H9 (cell line): ENCODE data around the gene TRERF1. TPM values are rescaled to one million over a fixed set of nuclear protein-coding genes. Genes with fewer than 3 reads are reported as not detected.

Experiments used
- DNase-seq: peaks from one replicate; pipeline ENCODE4 v3.0.0-alpha.2; 2017
- H2AFZ ChIP-seq: one replicate; pipeline ENCODE4 v1.6.1; 2013; ENCODE audit warnings: mild to moderate bottlenecking, low read length, control low read depth, moderate library complexity
- H2AK5ac ChIP-seq: 2 replicates; pipeline ENCODE4 v1.6.1; 2013; ENCODE audit warnings: low read length, control low read depth, mixed read lengths; ENCODE audit not compliant: insufficient read length
- H2BK120ac ChIP-seq: one replicate; pipeline ENCODE4 v1.6.1; 2013; ENCODE audit warnings: low read depth, mild to moderate bottlenecking, low read length, control low read depth, inconsistent platforms; ENCODE audit not compliant: poor library complexity, severe bottlenecking
- H2BK12ac ChIP-seq: 2 replicates; pipeline ENCODE4 v1.6.1; 2013; ENCODE audit warnings: low read length, control low read depth, mixed read lengths, low read depth; ENCODE audit not compliant: insufficient read length
- H2BK15ac ChIP-seq: 2 replicates; pipeline ENCODE4 v1.6.1; 2013; ENCODE audit warnings: low read depth, low read length, control low read depth
- H2BK20ac ChIP-seq: one replicate; pipeline ENCODE4 v1.6.1; 2013; ENCODE audit warnings: low read depth, mild to moderate bottlenecking, low read length, control low read depth, inconsistent platforms; ENCODE audit not compliant: poor library complexity, severe bottlenecking
- H2BK5ac ChIP-seq: 2 replicates; pipeline ENCODE4 v1.6.1; 2013; ENCODE audit warnings: low read length, control low read depth, mixed read lengths; ENCODE audit not compliant: insufficient read length
- H3K14ac ChIP-seq: 2 replicates; pipeline ENCODE4 v1.6.1; 2013; ENCODE audit warnings: low read length, control low read depth; ENCODE audit not compliant: insufficient read depth
- H3K18ac ChIP-seq: 2 replicates; pipeline ENCODE4 v1.6.1; 2013; ENCODE audit warnings: low read depth, mild to moderate bottlenecking, mixed read lengths, low read length, control low read depth; ENCODE audit not compliant: insufficient read length
- H3K23ac ChIP-seq: 2 replicates; pipeline ENCODE4 v1.6.1; 2013; ENCODE audit warnings: low read length, control low read depth, mixed read lengths, low read depth; ENCODE audit not compliant: insufficient read length
- H3K23me2 ChIP-seq: 2 replicates; pipeline ENCODE4 v1.6.1; 2013; ENCODE audit warnings: low read depth, mild to moderate bottlenecking, mixed read lengths, low read length, control low read depth; ENCODE audit not compliant: insufficient read length, poor library complexity, severe bottlenecking
- H3K27ac ChIP-seq: 2 replicates; pipeline ENCODE4 v1.5.1; 2013; ENCODE audit warnings: low read length, control low read depth, mixed read lengths, low read depth; ENCODE audit not compliant: insufficient read length
- H3K27me3 ChIP-seq: 2 replicates; pipeline ENCODE4 v1.6.1; 2013; ENCODE audit warnings: low read length, control low read depth, inconsistent platforms; ENCODE audit not compliant: insufficient read depth
- H3K4ac ChIP-seq: 2 replicates; pipeline ENCODE4 v1.6.1; 2013; ENCODE audit warnings: low read depth, mild to moderate bottlenecking, control low read depth, inconsistent platforms, low read length, moderate library complexity
- H3K4me1 ChIP-seq: 2 replicates; pipeline ENCODE4 v1.6.1; 2013; ENCODE audit warnings: low read length, control low read depth, inconsistent platforms; ENCODE audit not compliant: insufficient read depth
- H3K4me2 ChIP-seq: 2 replicates; pipeline ENCODE4 v1.6.1; 2013; ENCODE audit warnings: low read length, control low read depth, mixed read lengths; ENCODE audit not compliant: insufficient read length, insufficient read depth
- H3K56ac ChIP-seq: 2 replicates; pipeline ENCODE4 v1.6.1; 2013; ENCODE audit warnings: low read depth, mild to moderate bottlenecking, mixed read lengths, low read length, control low read depth; ENCODE audit not compliant: insufficient read length
- H3K79me1 ChIP-seq: 2 replicates; pipeline ENCODE4 v1.6.1; 2013; ENCODE audit warnings: low read depth, mild to moderate bottlenecking, moderate library complexity, low read length, control low read depth, inconsistent platforms; ENCODE audit not compliant: insufficient read depth, poor library complexity, severe bottlenecking
- H3K79me2 ChIP-seq: 2 replicates; pipeline ENCODE4 v1.6.1; 2013; ENCODE audit warnings: low read length, control low read depth, inconsistent platforms; ENCODE audit not compliant: insufficient read depth
- H3K9ac ChIP-seq: 2 replicates; pipeline ENCODE4 v1.6.1; 2013; ENCODE audit warnings: low read length, control low read depth, mixed read lengths; ENCODE audit not compliant: insufficient read length; ENCODE audit errors: extremely low read depth
- H3K9me3 ChIP-seq: one replicate; pipeline ENCODE4 v1.6.1; 2013; ENCODE audit warnings: low read depth, low read length, inconsistent platforms; ENCODE audit not compliant: control insufficient read depth
- H3T11ph ChIP-seq: one replicate; pipeline ENCODE4 v1.6.1; 2013; ENCODE audit warnings: mild to moderate bottlenecking, low read length, control low read depth, inconsistent platforms
- H4K20me1 ChIP-seq: one replicate; pipeline ENCODE4 v1.6.1; 2013; ENCODE audit not compliant: control insufficient read depth, insufficient read length, insufficient read depth
- H4K5ac ChIP-seq: 2 replicates; pipeline ENCODE4 v1.6.1; 2013; ENCODE audit warnings: low read depth, mild to moderate bottlenecking, mixed read lengths, low read length, control low read depth; ENCODE audit not compliant: insufficient read length
- H4K8ac ChIP-seq: replicated peaks from 2 replicates; pipeline ENCODE4 v1.6.1; 2013; ENCODE audit warnings: low read length, control low read depth, mixed read lengths, low read depth; ENCODE audit not compliant: insufficient read length
- H4K91ac ChIP-seq: 2 replicates; pipeline ENCODE4 v1.6.1; 2013; ENCODE audit warnings: low read depth, mild to moderate bottlenecking, moderate library complexity, mixed read lengths, low read length, control low read depth; ENCODE audit not compliant: insufficient read length
- H3K27ac Mint-ChIP-seq, 3 experiments: 2 replicates in 2 of 3; 3 replicates in 1 of 3; pipeline ENCODE4 v1.8.0; 2020 to 2021; ENCODE audit warnings: mixed read lengths in 3 of 3, mild to moderate bottlenecking in 1 of 3, moderate library complexity in 1 of 3
- H3K27me3 Mint-ChIP-seq: 2 replicates; pipeline ENCODE4 v1.8.0; 2021; ENCODE audit warnings: low read depth, mild to moderate bottlenecking, moderate library complexity, mixed read lengths
- H3K36me3 Mint-ChIP-seq, 3 experiments: 2 replicates in 2 of 3; 3 replicates in 1 of 3; pipeline ENCODE4 v1.8.0; 2020 to 2021; ENCODE audit warnings: low read depth in 3 of 3, mixed read lengths in 3 of 3; ENCODE audit not compliant: insufficient read depth in 1 of 3
- H3K4me1 Mint-ChIP-seq, 2 experiments: 2 replicates each; pipeline ENCODE4 v1.8.0; 2020; ENCODE audit warnings: mixed read lengths in 2 of 2
- H3K4me3 Mint-ChIP-seq, 2 experiments: 2 replicates in 1 of 2; 3 replicates in 1 of 2; pipeline ENCODE4 v1.8.0; 2020 to 2021; ENCODE audit warnings: mild to moderate bottlenecking in 2 of 2, mixed read lengths in 2 of 2, moderate library complexity in 1 of 2
- H3K9me3 Mint-ChIP-seq, 2 experiments: 2 replicates in 1 of 2; 3 replicates in 1 of 2; pipeline ENCODE4 v1.8.0; 2020; ENCODE audit warnings: mild to moderate bottlenecking in 2 of 2, mixed read lengths in 2 of 2, moderate library complexity in 1 of 2
- CTCF ChIP-seq: fragments of 200-600 bp; sonication (generic); conservative IDR thresholded peaks from 3 replicates; pipeline ENCODE4 v1.8.0; 2021; ENCODE audit warnings: antibody characterized with exemption, mild to moderate bottlenecking
- WGBS: extraction: QIAGEN DNeasy Blood & Tissue Kit; methylation state at CpG from one replicate; pipeline ENCODE4 v1.1.7; 2013; ENCODE audit warnings: missing lambda C conversion rate, low lambda C conversion rate, mixed read lengths; ENCODE audit not compliant: insufficient read length; ENCODE audit errors: extremely low coverage; 5-methylcytosine and 5-hydroxymethylcytosine counted together
- total RNA-seq: library from RNA; stranded (reverse); gene quantifications from 2 replicates; pipeline ENCODE4 v1.2.1, GENCODE V29; 2021

TRERF1 gene
- total RNA-seq, 1 experiment from 2014 or later, result 19.7 TPM

GRCh38 chr6:42314571-42315258 is 137.0 kb downstream of the TRERF1 start:
- no peaks in the 10 kb centered on the region for H3K79me2 ChIP-seq
- no peak overlapping the region for H3K56ac ChIP-seq
- H3K27me3 ChIP-seq, result no peaks in the 10 kb centered on the region
- DNase-seq, result no peak
- no peak overlapping the region; the same call in 1 of the 2 replicates for H3K14ac ChIP-seq
- no peak overlapping the region for H2AFZ ChIP-seq
- H2BK12ac ChIP-seq, result no peak overlapping the region
- no peak overlapping the region for H3K4me3 Mint-ChIP-seq
- H3K79me1 ChIP-seq, result no peaks in the 10 kb centered on the region
- H3K27me3 Mint-ChIP-seq, result no peaks in the 10 kb centered on the region
- peaks cover 2 to 4% (median 3%) of the 10 kb centered on the region in 3 experiments; a peak in 6 of 7 replicates for H3K36me3 Mint-ChIP-seq
- H2AK5ac ChIP-seq, result no peak overlapping the region
- no peak overlapping the region for H2BK120ac ChIP-seq
- no peak overlapping the region for H4K5ac ChIP-seq
- H4K91ac ChIP-seq, result peak overlapping the region; percentile 83
- H3K27ac Mint-ChIP-seq, result peak overlapping the region in 1 of 3 experiments; percentile 10; a peak in 1 of 7 replicates
- H3K9me3 ChIP-seq, result no peaks in the 10 kb centered on the region
- H3K4me1 Mint-ChIP-seq, result peaks cover 36 to 43% of the 10 kb centered on the region in 2 experiments
- no CpG with 5 or more reads among the region's 10 CpGs for WGBS
- no peak overlapping the region for H3K18ac ChIP-seq
- no peaks in the 10 kb centered on the region for H3K9me3 Mint-ChIP-seq
- H3K4me2 ChIP-seq, result no peak overlapping the region
- H2BK15ac ChIP-seq, result no peak overlapping the region
- H2BK5ac ChIP-seq, result no peak overlapping the region
- no peaks in the 10 kb centered on the region for H4K20me1 ChIP-seq
- H2BK20ac ChIP-seq, result no peak overlapping the region
- no peak overlapping the region for H3K23ac ChIP-seq
- H3K4me1 ChIP-seq, result peaks cover 8% of the 10 kb centered on the region
- no peak overlapping the region for H3K4ac ChIP-seq
- H3K23me2 ChIP-seq, result no peaks in the 10 kb centered on the region
- H3K9ac ChIP-seq, result no peak overlapping the region
- TF ChIP-seq CTCF, result no peak
- H3K27ac ChIP-seq, result no peak overlapping the region
- no peak overlapping the region for H3T11ph ChIP-seq
- no peak overlapping the region for H4K8ac ChIP-seq
